GM21515 (cell line): ENCODE data around the gene PACSIN3.
A peak's percentile ranks its signal among the peaks of the same experiment; 100 is the strongest.
"Not testable (repeated sequence)": the region's sequence is repeated elsewhere in the genome, so short reads cannot be mapped to it uniquely, and the experiment has no call there.

ENCODE experiments used
- ATAC-seq: cut with Tn5 transposase; IDR thresholded peaks from one replicate; pipeline ENCODE4 v1.9.1; 2021; ENCODE audit not compliant: unreplicated experiment

Gene PACSIN3

GRCh38 chr11:47186076-47186699, at the start of gene PACSIN3:
Gene PACSIN3 (minus strand): TSS chr11:47186434. CDS start chr11:47182727, 3,707 bp downstream.
- ATAC-seq: no peak

- ATAC-seq: no peak
These were observed 48.9 kb upstream of the PACSIN3 start for GRCh38 chr11:47235163-47235562.

DNA sequence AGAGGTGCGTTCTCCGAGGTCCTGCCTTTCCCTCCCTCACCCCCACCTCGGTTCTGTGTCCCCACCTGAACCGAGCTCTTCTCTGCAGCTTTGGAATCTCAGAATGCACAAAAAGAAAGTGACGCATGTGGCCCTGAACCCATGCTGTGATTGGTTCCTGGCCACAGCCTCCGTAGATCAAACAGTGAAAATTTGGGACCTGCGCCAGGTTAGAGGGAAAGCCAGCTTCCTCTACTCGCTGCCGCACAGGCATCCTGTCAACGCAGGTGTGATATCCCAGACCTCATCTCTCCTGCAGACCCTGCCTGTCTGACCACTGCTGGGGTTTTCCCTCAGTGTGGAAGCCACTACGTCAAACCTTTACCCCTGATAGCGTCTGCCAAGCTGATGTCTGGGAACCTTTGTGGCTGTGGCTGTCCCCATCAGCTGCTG, 48.5 kb upstream of the PACSIN3 start:
- no peak for ATAC-seq

DNA sequence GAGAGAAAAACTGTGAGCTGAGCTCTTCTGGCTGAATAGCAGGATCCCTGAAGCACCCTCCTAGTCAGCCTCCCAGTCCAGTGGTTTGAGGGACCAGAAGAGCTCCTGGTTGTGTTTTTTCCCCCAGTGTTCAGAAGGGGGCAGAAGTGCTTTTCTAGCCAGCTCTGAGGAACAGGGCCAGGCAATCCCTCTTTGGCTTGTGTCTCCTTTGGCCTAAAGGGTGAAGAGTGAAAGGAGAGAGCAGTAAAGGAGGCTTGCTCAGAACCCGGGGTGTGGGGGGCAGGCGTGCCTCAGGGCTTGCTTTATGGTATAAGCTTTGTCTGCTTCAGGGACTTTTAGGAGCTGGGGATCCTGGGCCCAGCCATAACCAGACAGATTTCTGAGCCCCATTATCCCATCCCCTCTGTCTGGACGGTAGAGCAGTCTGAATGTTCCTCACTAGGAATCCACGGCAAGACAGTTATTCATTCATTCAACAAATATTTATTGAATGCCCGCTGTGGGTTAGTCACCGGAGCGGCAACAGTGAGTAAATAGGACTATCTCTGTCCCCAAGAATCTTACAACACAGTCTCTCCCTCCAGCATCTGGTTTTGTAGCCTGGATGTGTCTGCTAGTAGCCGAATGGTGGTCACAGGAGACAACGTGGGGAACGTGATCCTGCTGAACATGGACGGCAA, 47.9 kb upstream of the PACSIN3 start:
- no peak for ATAC-seq

- no peak for ATAC-seq
These were observed 46.8 kb upstream of the PACSIN3 start for GRCh38 chr11:47233051-47233450.

- ATAC-seq: no peak
These were observed 42.9 kb upstream of the PACSIN3 start for GRCh38 chr11:47229161-47229560.

DNA sequence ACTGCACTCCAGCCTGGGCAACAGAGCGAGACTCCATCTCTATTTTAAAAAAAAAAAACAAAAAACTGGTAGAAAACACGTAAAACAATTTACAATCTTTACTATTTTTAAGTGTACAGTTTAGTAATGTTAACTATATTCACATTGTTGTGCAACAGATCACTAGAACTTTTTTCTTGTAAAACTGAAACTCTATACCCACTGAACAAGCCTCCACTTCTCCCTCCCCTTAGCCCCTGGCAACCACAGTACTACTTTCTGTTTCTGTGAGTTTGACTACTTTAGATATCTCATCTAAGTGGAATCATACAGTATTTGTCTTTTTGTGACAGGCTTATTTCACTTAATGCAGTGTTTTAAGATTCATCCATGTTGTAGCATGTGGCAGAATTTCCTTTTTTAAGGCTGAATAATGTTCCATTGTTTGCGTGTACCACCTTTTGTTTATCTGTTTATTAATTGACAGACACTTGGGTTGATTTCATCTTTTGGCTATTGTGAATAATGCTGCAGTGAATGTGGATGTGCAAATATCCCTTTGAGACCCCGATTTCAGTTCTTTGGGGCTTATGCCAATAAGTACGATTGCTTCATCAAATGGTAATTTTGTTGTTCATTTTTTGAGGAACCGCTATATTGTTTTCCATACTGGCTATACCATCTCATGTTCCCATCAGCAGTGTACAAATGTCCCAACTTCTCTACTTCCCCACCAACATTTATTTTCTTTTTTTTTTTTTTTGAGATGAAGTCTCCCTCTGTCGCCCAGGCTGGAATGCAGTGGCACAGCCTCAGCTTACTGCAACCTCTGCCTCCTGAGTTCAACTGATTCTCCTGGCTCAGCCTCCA, 39.5 kb upstream of the PACSIN3 start:
- peak; percentile 90 for ATAC-seq

DNA sequence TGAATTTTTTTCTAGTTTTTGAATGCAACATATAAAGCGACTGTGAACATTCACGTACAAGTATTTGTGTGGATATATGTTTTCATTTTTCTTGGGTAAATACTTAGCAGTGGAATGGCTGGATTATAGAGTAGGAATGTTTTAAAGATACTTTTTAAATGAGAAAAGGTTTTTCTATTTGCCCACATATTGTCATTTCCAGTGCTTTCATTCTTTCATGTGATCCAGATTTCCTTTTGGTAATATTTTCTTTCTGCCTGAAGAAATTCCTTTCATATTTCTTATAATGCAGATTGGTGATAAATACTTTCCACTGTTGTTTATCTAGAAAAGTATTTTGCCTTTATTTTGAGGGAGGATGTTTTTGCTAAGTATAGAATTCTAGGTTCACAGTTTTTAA, 36.5 kb upstream of the PACSIN3 start:
- ATAC-seq: no peak

DNA sequence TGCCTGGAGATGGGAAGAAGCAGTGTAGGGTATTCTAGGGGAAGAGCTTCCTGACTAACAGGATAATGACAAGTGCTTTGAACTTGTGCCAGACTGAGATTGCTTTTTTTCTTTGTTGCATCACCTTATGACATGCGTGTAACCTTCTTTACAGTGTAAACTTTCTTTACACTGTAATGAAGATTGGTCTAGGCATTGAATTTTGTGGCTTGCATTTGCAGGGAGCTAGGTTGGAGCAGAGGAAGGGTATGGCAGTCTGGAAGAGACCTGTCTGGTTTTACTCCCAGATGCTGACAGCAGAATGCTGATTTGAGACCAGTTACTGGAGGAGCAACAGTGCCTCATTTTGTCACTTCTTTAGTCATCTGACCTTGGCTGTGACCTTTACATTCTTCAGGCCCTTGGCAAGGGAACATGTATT, 34.2 kb upstream of the PACSIN3 start:
- no peak for ATAC-seq

DNA sequence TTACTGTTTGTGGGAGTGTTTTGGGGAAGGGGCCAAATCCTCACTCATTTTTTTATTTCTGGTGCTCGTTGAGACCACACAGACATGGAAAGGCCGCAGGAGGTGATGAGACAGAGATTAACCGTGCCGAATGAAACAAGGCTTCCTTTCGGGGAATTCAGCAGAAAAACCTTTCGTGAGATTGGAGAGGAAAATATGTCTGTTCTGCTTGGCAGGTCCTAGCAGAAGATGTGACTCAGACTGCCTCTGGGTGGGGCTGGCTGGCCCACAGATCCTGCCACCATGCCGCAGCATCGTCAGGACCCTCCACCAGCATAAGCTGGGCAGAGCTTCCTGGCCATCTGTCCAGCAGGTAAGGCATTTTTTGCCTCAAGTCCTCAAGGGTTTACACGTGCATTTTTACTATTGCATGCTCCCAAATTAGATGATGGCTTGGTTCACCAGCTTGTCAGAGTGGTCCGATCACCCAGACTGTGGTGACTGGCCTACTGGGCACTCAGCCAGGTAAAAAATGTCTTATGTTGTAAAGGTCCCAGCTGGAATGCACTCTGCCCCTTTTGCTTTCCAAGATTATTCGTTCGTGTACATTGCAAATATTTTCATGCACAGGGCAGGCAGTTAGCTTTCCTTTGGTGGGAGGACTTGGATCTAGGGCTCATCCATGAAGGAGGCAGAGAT, 30.0 kb upstream of the PACSIN3 start:
- no peak for ATAC-seq

DNA sequence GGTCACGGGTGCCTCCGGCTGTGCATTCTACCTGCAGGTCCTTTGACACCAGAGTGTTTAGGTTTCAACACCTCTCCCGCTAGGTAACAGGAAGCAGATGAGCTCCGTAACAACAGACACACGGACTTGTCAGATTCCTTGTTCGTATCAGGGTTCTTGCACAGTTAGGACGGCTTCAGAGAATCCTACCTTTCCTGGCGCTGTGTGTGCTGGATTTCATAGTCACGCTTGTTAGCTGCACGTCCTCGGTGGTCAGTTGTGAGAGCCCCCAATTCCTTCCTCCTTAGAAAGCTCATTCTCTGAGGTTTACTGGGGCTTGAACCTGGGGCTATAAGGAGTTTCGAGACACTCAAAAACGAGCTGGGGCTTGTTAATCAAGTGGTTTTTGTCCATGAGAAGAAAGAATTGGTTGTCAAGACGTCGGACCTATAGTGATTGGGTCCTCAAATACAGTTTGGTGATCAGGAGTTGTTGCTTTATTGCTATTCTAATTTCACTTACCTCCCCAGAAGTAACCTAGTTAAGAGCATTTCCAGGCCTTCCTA, 29.2 kb upstream of the PACSIN3 start:
- ATAC-seq: no peak

DNA sequence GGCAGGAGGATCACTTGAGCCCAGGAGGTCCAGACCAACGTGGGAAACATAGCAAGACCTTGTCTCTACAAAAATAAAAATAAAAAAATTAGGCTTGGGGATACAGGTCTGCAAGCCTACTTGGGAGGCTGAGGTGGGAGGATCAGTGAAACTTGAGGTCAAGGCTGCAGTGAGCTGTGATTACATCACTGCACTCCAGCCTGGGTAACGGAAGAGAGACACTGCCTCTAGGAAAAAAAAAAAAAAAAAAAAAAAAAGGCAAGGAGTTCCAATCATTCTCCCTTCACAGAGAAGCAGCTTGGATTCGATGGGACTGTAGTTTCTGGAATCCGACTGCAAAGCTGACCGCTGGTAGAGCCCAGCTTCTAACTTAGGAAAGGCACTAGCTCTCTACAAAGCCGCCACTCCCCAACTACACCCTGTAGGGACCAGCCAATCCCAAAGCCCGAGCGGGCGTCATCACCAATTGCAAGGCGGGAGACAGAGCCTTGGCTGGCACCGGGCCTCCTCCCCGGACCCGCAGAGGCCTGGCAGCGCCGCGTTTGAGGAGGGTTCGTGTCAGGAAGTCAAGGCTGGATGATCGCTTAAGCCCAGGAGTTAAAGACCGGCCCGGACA, 27.8 kb upstream of the PACSIN3 start:
- ATAC-seq: peak; percentile 40

DNA sequence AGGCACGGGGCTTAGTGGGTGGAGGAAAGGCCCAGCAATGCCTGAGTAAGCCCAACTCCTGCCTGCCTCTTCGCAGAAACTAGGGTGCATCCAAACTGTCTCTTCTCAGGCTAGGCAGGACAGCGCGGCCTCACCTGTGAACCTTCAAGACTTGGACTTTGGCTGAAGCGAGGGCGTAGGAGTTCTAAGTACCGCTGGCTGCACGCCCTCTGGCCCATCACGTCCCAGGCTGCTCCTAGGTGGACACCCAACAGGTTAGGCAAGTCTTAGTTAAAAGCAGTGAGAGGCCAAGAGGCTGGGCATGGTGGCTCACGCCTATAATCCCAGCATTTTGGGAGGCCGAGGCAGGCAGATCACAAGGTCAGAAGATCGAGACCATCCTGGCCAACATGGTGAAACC, 26.7 kb upstream of the PACSIN3 start:
- no peak for ATAC-seq

GRCh38 chr11:47208628-47209027, 22.4 kb upstream of the PACSIN3 start:
- no peak for ATAC-seq

GRCh38 chr11:47208008-47208552, 21.8 kb upstream of the PACSIN3 start:
- not testable (repeated sequence) for ATAC-seq

DNA sequence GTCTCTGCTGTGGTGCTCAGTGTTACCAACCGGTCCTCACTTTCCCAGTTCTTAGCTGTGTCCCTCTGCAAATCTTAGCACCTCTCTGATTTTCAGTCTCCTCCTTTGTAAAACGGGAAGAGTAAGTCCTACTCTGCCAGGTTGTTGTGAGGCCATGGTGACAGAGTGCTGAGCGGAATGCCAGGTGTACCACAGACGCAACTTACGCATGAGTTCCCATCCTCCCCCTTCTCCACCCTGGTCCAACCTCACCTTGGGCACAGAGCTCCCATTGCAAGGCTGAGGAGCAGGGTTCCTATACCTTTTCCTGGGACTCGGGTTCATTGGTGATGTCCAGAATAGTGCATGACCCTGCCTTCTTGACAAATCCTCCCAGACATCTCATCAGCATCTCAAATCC, 21.2 kb upstream of the PACSIN3 start:
- no peak for ATAC-seq

GRCh38 chr11:47206577-47206976, 20.3 kb upstream of the PACSIN3 start:
- ATAC-seq: not testable (repeated sequence)

DNA sequence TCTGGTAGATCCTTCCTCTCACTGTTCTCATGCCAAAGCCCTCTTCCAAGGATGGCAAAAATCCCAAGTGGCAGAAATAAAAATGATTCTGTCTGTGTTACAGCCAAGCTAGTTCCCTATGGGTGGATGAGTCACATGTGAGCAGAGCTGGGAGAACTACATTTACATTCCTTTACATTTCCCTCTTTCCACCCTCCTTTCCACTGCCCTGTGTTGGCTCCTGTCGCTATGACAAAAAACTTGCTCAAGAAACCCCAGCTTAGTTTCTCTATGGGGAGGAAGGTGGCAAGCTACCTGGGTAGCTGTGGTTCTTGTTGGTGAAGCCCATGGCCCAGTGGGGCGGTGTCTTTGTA, 18.4 kb upstream of the PACSIN3 start:
- ATAC-seq: no peak

- no peak for ATAC-seq
These were observed 16.3 kb upstream of the PACSIN3 start for GRCh38 chr11:47202576-47202975.

DNA sequence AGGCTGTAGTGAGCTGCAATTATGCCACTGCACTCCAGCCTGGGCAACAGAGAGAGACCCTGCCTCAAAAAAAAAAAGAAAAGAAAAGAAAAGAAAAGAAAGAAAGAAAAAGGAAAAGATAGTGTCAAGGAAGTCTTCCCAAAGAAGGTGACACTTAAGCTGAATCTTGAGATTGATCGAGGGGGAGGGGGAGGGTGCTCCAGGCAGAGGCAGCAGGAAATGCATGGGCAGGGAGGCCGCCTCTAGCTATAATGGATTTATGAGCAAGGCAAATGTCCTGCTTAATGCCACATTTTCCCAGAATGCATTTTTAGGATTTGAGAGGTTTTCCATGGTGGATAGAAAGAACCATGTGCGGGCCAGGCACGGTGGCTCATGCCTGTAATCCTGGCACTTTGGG, 14.8 kb upstream of the PACSIN3 start:
- no peak for ATAC-seq
